Right renal pelvis (tissue), 4 donors: Measurements from ENCODE around the gene DOHH. TPM values are rescaled to one million over a fixed set of nuclear protein-coding genes. Genes with fewer than 3 reads are reported as not detected.

Source experiments
- DNase-seq, 4 donors: peaks; one replicate each; pipeline ENCODE4 v3.0.0-alpha.2; 2013; ENCODE audit warnings: low read depth in 4 of 4, low spot score in 3 of 4, missing footprints in 1 of 4
- polyA plus RNA-seq, 4 donors: library from polyadenylated mRNA; unstranded; fragments of 120-200 nt; gene quantifications; one replicate each; pipeline ENCODE4 v1.2.1, GENCODE V29; 2013; ENCODE audit not compliant: insufficient read length in 4 of 4

DOHH gene
- polyA plus RNA-seq, 4 donors, result 5.4 to 12.6 (median 6.5) TPM

- DNase-seq, result no peak
These were observed 19.0 kb downstream of the DOHH start for GRCh38 chr19:3481241-3482090.

GRCh38 chr19:3480383-3481091, 19.9 kb downstream of the DOHH start, which contains the start of gene SMIM24:
Gene SMIM24, minus strand, starts transcription at chr19:3480525. Its CDS starts 62 bp downstream, at chr19:3480463.
- no peak for DNase-seq

GRCh38 chr19:3479834-3480215, 20.6 kb downstream of the DOHH start:
- DNase-seq, result no peak

GRCh38 chr19:3479177-3479833, 21.2 kb downstream of the DOHH start:
- DNase-seq, result no peak

- no peak for DNase-seq
These were observed 21.9 kb downstream of the DOHH start for GRCh38 chr19:3478409-3479176.

- no peak for DNase-seq
These were observed 22.5 kb downstream of the DOHH start for GRCh38 chr19:3477951-3478350.

GRCh38 chr19:3477506-3477905, 23.0 kb downstream of the DOHH start:
- no peak for DNase-seq

GRCh38 chr19:3476830-3477229, 23.6 kb downstream of the DOHH start:
- no peak for DNase-seq

- no peak for DNase-seq
These were observed 25.0 kb downstream of the DOHH start for GRCh38 chr19:3475449-3475848.

GRCh38 chr19:3474614-3475013, 25.9 kb downstream of the DOHH start:
- no peak for DNase-seq

GRCh38 chr19:3474010-3474409, 26.5 kb downstream of the DOHH start:
- DNase-seq, result no peak

- no peak for DNase-seq
These were observed 28.4 kb downstream of the DOHH start for GRCh38 chr19:3471954-3472655.

- no peak for DNase-seq
These were observed 29.9 kb downstream of the DOHH start for GRCh38 chr19:3470500-3471128.

- DNase-seq, result no peak
These were observed 30.6 kb downstream of the DOHH start for GRCh38 chr19:3469638-3470499.

- no peak for DNase-seq
These were observed 32.3 kb downstream of the DOHH start for GRCh38 chr19:3468211-3468610.

- no peak for DNase-seq
These were observed 32.9 kb downstream of the DOHH start for GRCh38 chr19:3467437-3468198.

GRCh38 chr19:3466635-3467034, 33.8 kb downstream of the DOHH start:
- no peak for DNase-seq

GRCh38 chr19:3465552-3465951, 34.9 kb downstream of the DOHH start:
- no peak for DNase-seq
